Activated CD4-positive, CD25-positive, alpha-beta regulatory T cell (primary cell): ENCODE measurements around the gene DNAJC19.
A peak's percentile ranks its signal among the peaks of the same experiment; 100 is the strongest.
"Not testable (repeated sequence)": the region's sequence is repeated elsewhere in the genome, so short reads cannot be mapped to it uniquely, and the experiment has no call there.

Experiments
- DNase-seq, 4 experiments: peaks; one replicate each; lab custom pipeline; 2025; lab: John Stamatoyannopoulos, UW

DNAJC19 gene

DNA sequence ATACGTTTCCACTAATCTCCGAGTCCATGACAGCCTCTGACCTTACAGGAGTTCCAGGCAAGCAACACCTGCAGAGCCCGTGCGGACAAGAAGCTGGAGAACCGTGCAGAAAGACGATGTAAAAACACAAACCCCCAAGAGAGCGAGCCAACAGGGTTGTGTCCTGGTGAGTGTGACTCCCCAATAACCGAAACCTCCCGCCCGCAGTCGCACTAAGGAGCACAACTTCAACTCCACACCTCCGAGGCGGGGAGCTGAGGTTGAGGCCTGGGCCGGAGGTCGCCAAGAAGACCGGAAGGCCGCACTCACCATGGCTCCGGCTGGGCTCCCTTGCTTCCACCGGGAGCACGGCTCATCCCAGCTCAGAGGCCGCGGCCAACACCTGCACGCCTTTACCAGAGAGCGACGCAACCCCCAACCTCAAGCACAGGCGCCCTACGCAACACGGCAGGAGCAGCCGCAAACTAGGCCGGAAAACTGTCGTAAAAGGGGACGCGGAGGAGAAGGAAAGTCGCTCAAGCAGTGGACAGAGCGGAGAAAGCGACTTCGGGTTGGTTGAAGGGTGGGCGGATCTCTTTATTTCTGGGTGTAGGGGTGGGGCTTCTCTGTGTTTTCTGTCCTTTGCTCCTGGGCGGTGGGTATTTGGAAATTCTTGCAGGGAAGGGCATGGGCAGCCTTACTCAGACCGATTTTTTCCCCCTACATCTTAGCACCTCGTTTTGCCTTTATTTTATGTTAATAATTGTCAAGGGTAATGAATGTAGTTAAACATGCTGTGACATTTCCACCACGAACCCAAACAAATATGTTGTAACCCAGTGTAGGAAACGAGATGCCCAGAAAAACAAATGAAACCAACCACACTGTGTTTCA lies at the start of gene DNAJC19:
TSS of gene DNAJC19 (minus strand) at position 446 of the 873 bp plus-strand sequence. CDS start at position 312, 134 bp downstream.
- peak; percentile 52 to 78 (median 72) for DNase-seq

DNA sequence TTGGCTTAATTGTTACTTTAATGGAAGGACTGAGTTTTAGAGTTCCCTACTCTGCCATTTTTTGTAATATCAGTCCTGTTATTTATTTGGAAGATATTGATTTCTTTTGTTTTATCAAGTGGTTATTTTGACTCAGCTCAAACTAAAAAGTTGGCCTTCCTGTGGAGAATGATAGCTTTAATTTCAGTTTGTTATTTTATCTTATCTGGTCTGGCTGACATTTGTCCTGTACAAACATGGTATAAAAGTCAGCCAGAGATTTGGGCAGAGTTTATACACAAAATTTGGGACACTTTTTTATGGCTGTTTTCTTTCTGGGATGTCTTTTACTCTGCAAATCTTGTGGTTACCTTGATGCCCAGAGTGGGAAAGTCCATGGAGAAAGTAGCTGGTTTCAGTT lies 41.4 kb upstream of the DNAJC19 start:
- no peak for DNase-seq

GRCh38 chr3:181025204-181025603 lies 35.7 kb upstream of the DNAJC19 start:
- DNase-seq, result no peak

DNA sequence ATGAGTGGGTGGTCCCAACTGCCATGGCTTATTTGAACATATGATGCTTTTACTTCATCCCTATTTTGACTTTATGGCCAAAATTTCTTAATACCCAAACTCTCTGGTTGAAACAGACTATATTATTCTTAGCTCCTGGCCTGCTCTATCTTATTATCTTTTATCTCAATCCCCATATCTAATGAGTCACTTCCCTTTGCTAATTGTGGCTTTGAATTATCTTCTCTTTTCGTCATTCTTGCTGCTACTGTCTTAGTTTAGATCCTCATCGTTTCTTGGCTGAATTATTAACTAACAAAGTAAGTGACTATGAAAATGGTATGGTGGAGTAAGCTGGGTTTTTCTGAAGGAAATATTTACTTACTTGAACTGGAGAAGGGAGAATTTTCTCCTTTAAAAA lies 28.2 kb upstream of the DNAJC19 start:
- no peak for DNase-seq

GRCh38 chr3:181009225-181009624 lies 19.7 kb upstream of the DNAJC19 start:
- no peak for DNase-seq

DNA sequence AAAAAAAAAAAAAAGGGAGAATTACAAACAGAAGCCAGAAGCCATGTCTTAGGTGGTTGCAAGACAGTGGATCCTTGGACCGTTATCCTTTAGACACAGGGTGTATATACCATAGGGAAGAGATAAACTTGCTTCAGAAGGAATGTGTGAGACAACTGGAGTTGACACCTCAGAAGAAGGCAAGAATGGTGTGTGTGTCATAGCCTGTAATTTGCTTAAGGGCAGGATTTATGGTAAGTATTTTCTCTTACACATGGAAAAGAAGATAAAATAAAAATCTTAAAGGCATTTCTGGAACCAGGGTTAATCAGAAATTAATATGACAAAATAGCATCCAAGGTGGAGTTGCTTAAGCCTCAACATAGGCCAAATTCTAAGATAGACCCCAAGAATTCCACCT lies 19.3 kb upstream of the DNAJC19 start:
- no peak for DNase-seq

DNA sequence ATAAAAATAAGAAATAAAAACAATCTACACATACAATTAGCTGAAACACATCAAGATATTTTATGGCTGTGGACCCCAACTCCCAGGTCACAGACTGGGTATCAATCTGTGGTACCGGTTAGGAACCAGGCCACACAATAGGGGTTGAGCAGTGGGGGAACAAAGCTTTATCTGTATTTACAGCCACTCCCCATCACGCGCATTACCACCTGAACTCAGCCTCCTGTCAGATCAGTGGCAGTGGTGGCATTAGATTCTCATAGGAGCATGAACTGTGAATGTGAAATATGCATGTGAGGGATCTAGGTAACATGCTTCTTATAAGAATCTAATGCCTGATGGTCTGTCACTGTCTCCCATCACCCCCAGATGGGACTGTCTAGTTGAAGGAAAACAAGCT lies 17.7 kb upstream of the DNAJC19 start:
- DNase-seq, result no peak

- no peak for DNase-seq
These were observed 17.0 kb upstream of the DNAJC19 start for GRCh38 chr3:181006541-181006940.

- not testable (repeated sequence) for DNase-seq
These were observed 13.9 kb upstream of the DNAJC19 start for GRCh38 chr3:181003469-181003868.

DNA sequence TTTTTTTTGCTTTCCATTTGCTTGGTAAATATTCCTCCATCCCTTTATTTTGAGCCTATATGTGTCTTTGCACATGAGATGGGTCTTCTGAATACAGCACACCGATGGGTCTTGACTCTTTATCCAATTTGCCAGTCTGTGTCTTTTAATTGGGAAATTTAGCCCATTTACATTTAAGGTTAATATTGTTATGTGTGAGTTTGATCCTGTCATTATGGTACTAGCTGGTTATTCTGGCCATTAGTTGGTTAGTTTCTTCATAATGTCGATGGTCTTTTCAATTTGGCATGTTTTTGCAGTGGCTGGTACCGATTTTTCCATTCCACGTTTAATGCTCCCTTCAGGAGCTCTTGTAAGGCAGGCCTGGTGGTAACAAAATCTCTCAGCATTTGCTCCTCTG lies 12.8 kb upstream of the DNAJC19 start:
- DNase-seq, result not testable (repeated sequence)

DNA sequence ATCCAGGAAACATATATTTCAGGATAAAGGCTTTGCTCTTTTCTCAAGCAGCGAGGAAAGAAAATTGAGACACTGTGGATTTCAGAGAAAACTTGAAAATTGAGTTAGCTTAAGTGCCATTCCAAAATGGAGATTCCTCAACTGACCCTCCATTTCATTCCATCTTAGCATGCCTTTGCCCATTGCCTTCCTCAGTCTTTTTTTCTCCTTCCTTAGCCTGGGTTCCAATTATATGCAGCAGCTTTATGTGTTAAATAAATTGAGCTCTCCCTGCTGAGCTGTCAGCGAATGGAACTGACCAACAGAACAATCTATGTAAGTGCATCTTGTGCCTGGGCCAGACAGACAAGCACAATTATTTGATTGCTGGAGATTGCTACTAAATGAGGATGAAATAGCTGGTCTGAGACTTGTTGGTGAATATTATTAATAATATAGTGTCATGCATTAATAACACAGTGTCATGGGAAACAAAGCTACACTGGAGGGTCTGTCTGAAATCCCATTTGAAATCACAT lies 6.9 kb upstream of the DNAJC19 start:
- DNase-seq, result no peak

DNA sequence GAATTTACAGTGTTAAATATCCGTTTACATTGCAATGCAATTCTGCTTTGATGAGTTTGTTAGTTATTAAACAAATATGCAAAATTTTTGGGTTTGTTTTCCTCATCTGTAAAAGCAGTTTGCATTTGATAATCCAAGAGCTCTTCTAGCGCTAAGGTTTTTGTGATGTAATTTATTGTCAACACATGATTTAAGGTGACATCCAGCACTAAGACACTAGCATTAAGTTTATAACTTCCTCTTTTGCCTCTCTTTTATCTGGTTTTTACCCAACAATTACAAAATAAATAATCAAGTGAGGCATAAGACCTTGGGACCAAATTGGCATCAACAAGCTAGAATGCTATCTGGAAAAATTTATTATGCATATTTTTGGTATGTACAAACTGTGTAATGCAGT lies 969 bp upstream of the DNAJC19 start:
- DNase-seq, result no peak

DNA sequence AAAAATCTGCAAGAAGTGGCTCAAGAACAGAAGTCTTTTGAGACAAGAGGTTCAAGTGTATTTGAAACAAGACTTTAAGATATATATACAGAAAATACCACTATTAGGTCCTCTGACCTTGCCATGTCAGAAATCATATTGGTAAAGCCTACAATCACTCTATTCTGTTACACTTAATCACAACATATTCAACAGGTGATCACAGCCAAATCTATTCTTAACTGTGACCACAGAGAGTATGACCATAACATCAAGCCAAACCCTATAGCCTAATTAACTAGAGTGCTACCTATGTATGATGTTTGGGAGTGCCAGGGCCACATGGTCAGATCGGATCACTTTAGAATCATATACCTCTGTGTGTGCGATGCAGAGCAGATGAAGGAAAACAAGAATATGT lies 2.2 kb downstream of the DNAJC19 start:
- DNase-seq, result no peak

DNA sequence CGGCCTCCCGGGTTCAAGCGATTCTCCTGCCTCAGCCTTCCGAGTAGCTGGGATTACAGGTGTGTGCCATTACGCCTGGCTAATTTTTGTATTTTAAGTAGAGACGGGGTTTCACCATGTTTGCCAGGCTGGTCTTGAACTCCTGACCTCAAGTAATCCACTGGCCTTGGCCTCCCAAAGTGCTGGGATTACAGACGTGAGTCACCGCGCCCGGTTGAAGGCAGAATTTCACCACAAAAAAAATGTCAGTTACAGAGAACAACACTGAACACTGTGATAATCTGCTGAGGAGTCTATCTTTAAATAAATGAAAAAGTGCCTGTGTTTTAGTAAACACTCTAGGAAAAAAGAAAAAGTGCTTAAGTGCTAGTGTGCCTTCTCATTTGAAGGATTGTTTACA lies 3.2 kb downstream of the DNAJC19 start:
- DNase-seq, result not testable (repeated sequence)

DNA sequence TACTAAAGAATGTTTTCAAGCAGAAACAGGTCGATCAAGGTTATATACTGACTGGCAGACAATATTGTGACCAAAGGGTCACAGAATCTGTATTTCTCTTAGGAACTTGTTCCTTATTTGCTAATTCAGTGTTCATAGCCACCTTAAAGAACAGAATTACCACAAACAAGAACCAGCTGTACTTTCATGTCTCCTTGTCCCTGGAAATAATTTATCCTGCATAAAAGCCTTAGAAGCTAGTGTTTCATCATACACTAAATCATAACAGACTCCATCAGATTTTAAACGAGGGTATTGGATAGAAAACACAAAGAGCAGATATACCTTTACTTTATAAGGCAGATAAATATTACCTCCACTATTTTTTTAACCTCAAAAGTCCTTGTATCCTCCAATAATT lies 6.4 kb downstream of the DNAJC19 start:
- DNase-seq, result no peak

GRCh38 chr3:180981912-180982311 lies 7.6 kb downstream of the DNAJC19 start:
- DNase-seq, result no peak

DNA sequence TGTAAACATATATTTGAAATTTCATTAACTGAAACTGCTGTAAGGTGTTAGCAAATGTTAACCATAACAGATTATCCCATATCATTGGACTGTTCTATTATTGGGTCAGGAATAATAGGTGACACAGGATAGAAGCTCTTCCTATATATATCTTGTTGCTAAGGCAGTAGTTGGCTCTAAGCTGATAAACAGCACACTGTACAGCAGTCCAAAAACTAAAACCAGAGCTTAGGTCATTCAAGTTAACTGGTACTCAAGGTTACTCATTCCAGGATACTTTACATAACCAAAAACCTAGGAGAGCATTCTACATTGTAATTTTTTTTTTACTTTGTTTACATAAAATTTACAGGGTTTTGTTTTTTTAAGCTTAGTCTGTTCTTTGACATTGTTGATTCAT lies 8.9 kb downstream of the DNAJC19 start:
- DNase-seq, result no peak

DNA sequence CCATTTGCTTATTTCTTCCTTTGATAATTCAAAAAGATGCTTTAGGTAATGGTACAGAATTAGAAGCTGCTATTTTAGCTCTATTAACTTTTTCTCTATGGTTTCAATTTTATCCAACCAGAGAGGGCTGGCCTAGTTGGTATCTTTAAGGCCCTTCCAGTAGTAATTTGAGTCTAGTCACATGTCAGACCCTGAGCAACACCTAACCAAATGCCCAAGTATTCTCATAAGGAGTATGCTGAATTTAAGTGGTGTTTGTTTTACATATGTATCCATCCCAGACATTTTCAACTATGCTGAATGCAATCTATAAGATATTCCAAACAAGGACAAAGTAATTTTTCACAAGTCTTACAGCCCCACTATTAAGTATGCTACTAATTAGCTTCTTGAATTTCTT lies 9.6 kb downstream of the DNAJC19 start:
- DNase-seq, result no peak

GRCh38 chr3:180977498-180977897 lies 12.0 kb downstream of the DNAJC19 start:
- DNase-seq, result no peak

DNA sequence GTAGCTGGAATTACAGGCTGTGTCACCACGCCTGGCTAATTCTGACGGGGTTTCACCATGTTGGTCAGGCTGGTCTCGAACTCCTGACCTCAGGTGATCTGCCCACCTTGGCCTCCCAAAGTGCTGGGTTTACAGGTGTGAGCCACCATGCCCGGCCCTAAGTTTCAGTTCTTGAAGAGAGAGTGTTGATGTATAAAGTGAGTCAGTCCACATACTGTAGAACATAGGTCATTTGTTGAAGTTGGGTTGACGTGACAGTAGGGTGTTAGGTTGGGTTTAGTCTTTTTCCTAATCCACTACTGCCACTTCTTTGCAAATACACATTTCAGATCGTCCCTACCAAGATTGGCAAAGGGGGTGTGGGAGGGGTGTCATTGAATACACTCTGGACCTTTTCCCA lies 15.2 kb downstream of the DNAJC19 start:
- no peak for DNase-seq

GRCh38 chr3:180973543-180973942 lies 16.0 kb downstream of the DNAJC19 start:
- no peak for DNase-seq

- no peak for DNase-seq
These were observed 18.6 kb downstream of the DNAJC19 start for GRCh38 chr3:180970931-180971330.

- no peak for DNase-seq
These were observed 27.0 kb downstream of the DNAJC19 start for GRCh38 chr3:180962530-180962929.

- no peak for DNase-seq
These were observed 28.0 kb downstream of the DNAJC19 start for GRCh38 chr3:180961552-180961951.
